B cell (primary cell): ENCODE results near the gene MPC1.

Experiments used
- EZH2 ChIP-seq: IDR thresholded peaks from 2 replicates; pipeline ENCODE4 v1.6.1; 2012; ENCODE audit warnings: borderline replicate concordance, low read depth, mild to moderate bottlenecking, moderate library complexity, low read length; ENCODE audit not compliant: insufficient read depth, poor library complexity, severe bottlenecking
- TF ChIP-seq, protein P1 (sequence below): fragments of 200-600 bp; IDR thresholded peaks from one replicate; pipeline ENCODE4 v1.8.0; 2022; ENCODE audit warnings: antibody characterized with exemption, mild to moderate bottlenecking

DNA sequence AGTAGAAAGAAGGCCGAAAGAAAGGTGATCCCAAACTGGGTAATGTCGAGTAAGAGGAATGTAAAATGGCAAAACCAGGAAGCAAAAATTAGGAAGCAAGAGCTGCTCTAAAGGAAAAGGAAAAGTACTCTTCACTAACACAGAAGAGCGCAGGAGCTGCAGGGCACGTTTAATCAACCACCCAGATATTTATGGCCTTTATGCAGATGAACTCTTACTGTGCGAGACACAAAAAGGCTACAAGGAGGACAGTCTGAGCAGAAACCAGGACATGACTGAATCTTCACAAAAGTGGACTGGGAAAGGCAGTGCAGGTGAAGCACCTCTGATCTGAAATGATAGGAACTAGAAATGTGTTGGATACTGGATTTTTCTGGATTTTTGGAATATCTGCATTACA, 59.3 kb downstream of the MPC1 start:
- TF ChIP-seq, protein P1, sequence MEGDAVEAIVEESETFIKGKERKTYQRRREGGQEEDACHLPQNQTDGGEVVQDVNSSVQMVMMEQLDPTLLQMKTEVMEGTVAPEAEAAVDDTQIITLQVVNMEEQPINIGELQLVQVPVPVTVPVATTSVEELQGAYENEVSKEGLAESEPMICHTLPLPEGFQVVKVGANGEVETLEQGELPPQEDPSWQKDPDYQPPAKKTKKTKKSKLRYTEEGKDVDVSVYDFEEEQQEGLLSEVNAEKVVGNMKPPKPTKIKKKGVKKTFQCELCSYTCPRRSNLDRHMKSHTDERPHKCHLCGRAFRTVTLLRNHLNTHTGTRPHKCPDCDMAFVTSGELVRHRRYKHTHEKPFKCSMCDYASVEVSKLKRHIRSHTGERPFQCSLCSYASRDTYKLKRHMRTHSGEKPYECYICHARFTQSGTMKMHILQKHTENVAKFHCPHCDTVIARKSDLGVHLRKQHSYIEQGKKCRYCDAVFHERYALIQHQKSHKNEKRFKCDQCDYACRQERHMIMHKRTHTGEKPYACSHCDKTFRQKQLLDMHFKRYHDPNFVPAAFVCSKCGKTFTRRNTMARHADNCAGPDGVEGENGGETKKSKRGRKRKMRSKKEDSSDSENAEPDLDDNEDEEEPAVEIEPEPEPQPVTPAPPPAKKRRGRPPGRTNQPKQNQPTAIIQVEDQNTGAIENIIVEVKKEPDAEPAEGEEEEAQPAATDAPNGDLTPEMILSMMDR = no peak
- no peak for TF ChIP-seq EZH2
